Stimulated activated naive CD4-positive, alpha-beta T cell treated with Interleukin-2 at 50 U/mL for 16 hours (primary cell): ENCODE results near the gene UTP3.
"Not testable (repeated sequence)": the region's sequence is repeated elsewhere in the genome, so short reads cannot be mapped to it uniquely, and the experiment has no call there.

Experiments used
- DNase-seq: peaks from one replicate; lab custom pipeline; 2025; lab: John Stamatoyannopoulos, UW

Gene UTP3

GRCh38 chr4:70715097-70715496 is 26.8 kb downstream of the UTP3 start:
- DNase-seq = no peak

GRCh38 chr4:70718811-70719604 is 30.7 kb downstream of the UTP3 start:
- no peak for DNase-seq

- DNase-seq = no peak
Observed at GRCh38 chr4:70721747-70722146, 33.4 kb downstream of the UTP3 start, which contains the start of gene RUFY3. Gene RUFY3, plus strand, starts transcription at chr4:70721964. Its CDS starts 610 bp downstream, at chr4:70722574.

- peak; percentile 9 for DNase-seq
Observed at GRCh38 chr4:70722199-70722791, 34.0 kb downstream of the UTP3 start.

- DNase-seq = no peak
Observed at GRCh38 chr4:70724463-70724862, 36.1 kb downstream of the UTP3 start.

- no peak for DNase-seq
Observed at GRCh38 chr4:70725633-70726032, 37.3 kb downstream of the UTP3 start.

GRCh38 chr4:70726515-70726914 is 38.2 kb downstream of the UTP3 start:
- not testable (repeated sequence) for DNase-seq

- no peak for DNase-seq
Observed at GRCh38 chr4:70728091-70728490, 39.8 kb downstream of the UTP3 start.

GRCh38 chr4:70732878-70733277 is 44.5 kb downstream of the UTP3 start:
- not testable (repeated sequence) for DNase-seq

- DNase-seq = no peak
Observed at GRCh38 chr4:70734168-70734954, 46.0 kb downstream of the UTP3 start.

GRCh38 chr4:70734971-70735370 is 46.6 kb downstream of the UTP3 start:
- DNase-seq = no peak

GRCh38 chr4:70735915-70736314 is 47.6 kb downstream of the UTP3 start:
- DNase-seq = not testable (repeated sequence)

- no peak for DNase-seq
Observed at GRCh38 chr4:70737006-70737405, 48.7 kb downstream of the UTP3 start.

- no peak for DNase-seq
Observed at GRCh38 chr4:70737409-70737808, 49.1 kb downstream of the UTP3 start.

- DNase-seq = no peak
Observed at GRCh38 chr4:70739496-70740337, 51.4 kb downstream of the UTP3 start.
